ENCODE measurements around the gene WTIP. TPM values are rescaled to one million over a fixed set of nuclear protein-coding genes. Genes with fewer than 3 reads are reported as not detected.

The WTIP gene
- total and polyA plus RNA-seq, 2 donors (not counting 3 experiments of a cell fraction or from before 2014, with no cell fraction given): 22.4 to 25.7 TPM

- Histone ChIP-seq H3K9me1 (replicated peaks; ENCODE audit: control insufficient read depth, extremely low read depth, insufficient read depth, low read length) (no peaks in the 10 kb centered on the region), H2AFZ (ENCODE audit: low read depth, low read length) (no peak overlapping the region), H3K36me3 (ENCODE audit: control insufficient read depth in 2 of 2, extremely low read depth in 1 of 2, insufficient read depth in 2 of 2, low read length in 2 of 2) (peaks cover 0 to 44% of the 10 kb centered on the region in 2 experiments), H3K4me1 (ENCODE audit: control insufficient read depth, extremely low read depth, insufficient read depth, low read length) (no peaks in the 10 kb centered on the region), H3K27me3 (ENCODE audit: control insufficient read depth in 2 of 2, insufficient read depth in 2 of 2, low read length in 2 of 2) (no peaks in the 10 kb centered on the region), H3K9ac (replicated peaks; ENCODE audit: extremely low read depth, insufficient read depth, low read length) (no peak overlapping the region), H4K20me1 (replicated peaks; ENCODE audit: control insufficient read depth, extremely low read depth, insufficient read depth, low read length) (no peaks in the 10 kb centered on the region), H3K27ac (ENCODE audit: insufficient read depth, low read depth, low read length) (no peak overlapping the region), H3K9me3 (replicated peaks; ENCODE audit: control insufficient read depth, insufficient read depth, low read length) (no peaks in the 10 kb centered on the region), H3K79me2 (ENCODE audit: control insufficient read depth, insufficient read depth, low read length) (no peaks in the 10 kb centered on the region), H3K4me2 (ENCODE audit: insufficient read depth, low read length) (no peak overlapping the region), H3K4me3 (replicated peaks in 1 of 3; ENCODE audit: insufficient read depth in 1 of 3, low read depth in 1 of 3, low read length in 3 of 3) (no peak overlapping the region)
- DNase-seq (ENCODE audit: low read depth, low spot score) (no peak), FAIRE-seq (no peak)
- TF ChIP-seq POLR2AphosphoS5 (IDR thresholded peaks at IDR 0.05; ENCODE audit: insufficient read depth, low read depth, low read length): no peak
- no peak for TF ChIP-seq POLR2A (IDR thresholded peaks at IDR 0.05; ENCODE audit: low read depth, low read length)
- no peak for TF ChIP-seq MAX (IDR thresholded peaks at IDR 0.05; ENCODE audit: insufficient read depth, insufficient read length)
- no peak for TF ChIP-seq FOS (IDR thresholded peaks at IDR 0.05; ENCODE audit: borderline replicate concordance, insufficient read depth, low read length)
- no peak for TF ChIP-seq CTCF (IDR thresholded peaks at IDR 0.05; ENCODE audit: extremely low read depth in 1 of 2, insufficient read depth in 1 of 2, low read depth in 1 of 2, low read length in 2 of 2)
- TF ChIP-seq MYC (IDR thresholded peaks at IDR 0.05; ENCODE audit: low read depth, low read length): no peak
- TF ChIP-seq GATA2 (IDR thresholded peaks at IDR 0.05; ENCODE audit: insufficient read depth, insufficient read length, low read depth, low read length): no peak
- no peak for TF ChIP-seq EZH2 (IDR thresholded peaks at IDR 0.05; ENCODE audit: borderline replicate concordance, low read depth, low read length, severe bottlenecking)
- TF ChIP-seq JUN (IDR thresholded peaks at IDR 0.05; ENCODE audit: borderline replicate concordance, insufficient read depth, insufficient read length, low read depth): no peak
- dilution Hi-C loops (cut with MboI; ENCODE audit: extremely low pct_ligation_motif_present, low sequenced_read_pairs) (no loop called here), intact Hi-C loops (cut with micrococcal nuclease) (no loop called here)
- ChIA-PET POLR2A (no interaction called here), CTCF (no interaction called here)
- BruUV-seq (replicated peaks): no TSS peak
Measured at GRCh38 chr19:34494601-34495000, 13.0 kb downstream of the WTIP start.

Data from endothelial cell of umbilical vein (primary cell).